SKM-1 treated with dmso at 0.1 percent for 144 hours (cell line): ENCODE data around the gene CFAP61.

ENCODE experiments used
- DNase-seq: peaks from one replicate; lab custom pipeline; 2025; ENCODE audit not compliant: unreplicated experiment; lab: John Stamatoyannopoulos, UW

Gene CFAP61

DNA sequence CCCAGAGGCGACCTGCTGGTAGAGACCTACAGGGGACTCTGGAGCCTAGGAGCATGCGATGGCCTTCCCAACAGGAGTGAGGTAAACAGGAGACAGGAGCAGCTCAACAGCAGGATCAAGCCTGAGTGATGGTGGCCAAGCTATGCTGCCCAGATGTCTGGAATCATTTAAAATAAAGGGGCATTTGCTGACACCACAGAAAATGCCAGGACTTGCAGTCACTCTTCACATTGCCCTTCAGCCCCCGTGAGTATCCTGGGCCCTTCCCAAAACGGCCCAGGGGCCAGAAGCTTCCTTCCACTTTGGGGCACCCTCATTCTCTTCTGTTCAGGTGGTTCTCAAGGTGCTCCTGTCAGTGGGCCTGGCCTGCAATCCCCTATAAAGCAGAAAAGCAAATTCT, 338.8 kb downstream of the CFAP61 start:
- DNase-seq, result no peak

- no peak for DNase-seq
Measured at GRCh38 chr20:20391766-20392165, 339.4 kb downstream of the CFAP61 start.

DNA sequence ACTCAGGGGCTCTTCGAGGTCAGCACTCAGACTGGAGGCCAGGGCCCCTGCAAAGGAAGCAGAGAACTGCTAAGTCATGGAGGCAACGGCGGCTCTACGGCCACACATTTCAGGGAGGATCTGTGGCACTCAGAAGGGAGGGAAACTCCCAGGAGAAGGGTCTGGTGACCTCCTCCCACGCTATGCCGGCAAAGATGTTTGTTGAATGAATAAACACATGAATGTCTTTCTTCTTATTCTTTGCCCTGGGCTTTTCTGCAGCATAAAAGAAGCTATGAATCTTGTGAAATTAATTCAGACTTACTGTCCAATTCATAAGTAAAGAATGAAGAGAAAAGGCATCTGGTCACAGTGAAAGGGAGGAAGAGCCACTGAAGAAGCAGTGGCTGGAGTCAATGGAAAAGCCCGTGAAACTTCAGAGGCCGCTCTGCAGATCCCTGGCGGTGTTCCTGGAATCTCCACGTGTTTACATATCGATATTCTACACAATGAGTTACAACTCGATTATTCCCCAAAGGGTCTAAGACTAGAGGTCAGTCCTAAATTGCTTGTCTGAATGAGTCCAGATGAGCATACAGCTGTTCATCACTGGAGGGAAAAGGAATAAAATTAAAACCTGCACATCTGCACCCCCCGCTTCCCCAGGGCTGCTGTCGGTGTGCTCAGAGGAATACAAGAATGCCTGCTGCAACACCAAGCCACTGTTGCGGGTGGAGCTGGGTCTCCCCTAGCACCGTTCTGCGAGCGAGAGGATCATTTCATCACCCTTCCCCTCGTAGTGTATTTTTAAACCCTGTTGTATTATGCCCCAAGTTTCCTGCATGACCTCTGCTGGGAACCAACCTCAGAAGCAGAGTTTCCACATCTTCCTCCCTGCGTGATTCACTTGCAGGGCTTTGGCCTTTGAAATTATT, 341.1 kb downstream of the CFAP61 start:
- DNase-seq, result peak; percentile 23

- no peak for DNase-seq
Measured at GRCh38 chr20:20395087-20395486, 342.8 kb downstream of the CFAP61 start.

GRCh38 chr20:20395903-20396568, 343.7 kb downstream of the CFAP61 start:
- DNase-seq, result no peak

- DNase-seq, result no peak
Measured at GRCh38 chr20:20396794-20397193, 344.5 kb downstream of the CFAP61 start.

GRCh38 chr20:20398123-20398522, 345.8 kb downstream of the CFAP61 start:
- no peak for DNase-seq

DNA sequence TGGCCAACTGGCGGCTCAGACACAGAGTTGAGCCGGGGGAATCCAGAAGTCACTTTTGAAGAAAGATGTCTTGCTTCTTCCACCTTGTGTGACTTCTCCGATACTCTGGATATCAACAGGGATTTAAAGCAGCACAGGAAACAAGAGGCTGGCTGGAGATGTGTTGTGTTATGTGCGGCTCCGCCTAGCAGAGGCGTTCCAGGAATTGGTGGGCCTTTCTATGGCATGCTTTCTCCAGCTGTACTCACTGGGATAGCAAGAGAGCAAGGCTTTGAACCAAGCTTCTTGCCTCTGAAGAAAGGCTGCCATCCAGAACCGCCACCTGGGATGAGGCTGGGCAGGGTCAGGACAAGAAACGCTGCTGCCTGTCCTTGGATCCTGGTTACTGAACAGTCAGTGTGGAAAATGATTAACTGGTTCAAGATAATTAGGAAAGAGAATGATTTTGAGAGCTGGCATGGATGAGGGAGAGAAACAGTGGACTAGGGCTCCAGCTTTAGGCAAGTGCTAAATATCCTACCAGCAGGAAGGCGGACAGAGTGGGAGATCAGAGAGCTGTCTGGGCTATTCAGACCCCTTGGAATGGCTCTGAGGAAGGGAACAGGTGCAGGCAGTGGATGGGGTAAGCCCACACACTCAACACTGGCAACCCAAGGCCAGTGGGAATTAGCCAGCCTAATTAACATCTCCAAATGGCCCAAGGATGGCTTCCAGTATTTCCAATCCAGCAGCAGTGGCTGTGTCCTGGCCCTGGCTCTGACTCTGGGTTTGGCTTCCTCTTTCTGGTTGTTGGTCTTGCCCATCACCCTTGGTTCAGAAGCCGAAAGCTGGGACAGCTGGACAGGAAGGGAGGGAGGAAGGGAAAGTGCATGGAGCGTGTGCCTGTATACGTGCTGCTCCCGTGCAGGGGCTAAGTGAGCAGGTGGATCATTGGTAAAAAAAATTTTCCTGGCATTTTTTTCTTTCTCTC, 347.5 kb downstream of the CFAP61 start:
- DNase-seq, result no peak

DNA sequence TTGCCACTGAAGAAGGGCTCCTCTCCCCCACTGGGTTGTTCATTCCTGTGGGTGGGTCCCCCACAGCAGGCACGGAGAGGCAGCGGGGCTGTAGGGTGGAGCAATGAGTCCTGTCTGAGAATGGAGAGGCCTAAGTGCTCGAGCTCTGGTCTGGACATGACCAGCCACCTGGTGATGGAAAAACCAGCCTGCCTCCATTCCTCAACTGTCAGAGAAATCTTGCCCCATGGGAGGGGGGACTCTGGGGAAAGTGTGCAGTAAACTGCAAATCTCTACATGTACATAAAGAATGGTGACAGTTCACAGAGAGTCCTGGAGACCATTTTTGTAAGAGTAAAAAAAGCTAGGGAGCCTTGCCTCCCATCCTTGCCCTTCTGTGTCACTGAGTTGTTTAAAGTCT, 349.7 kb downstream of the CFAP61 start:
- DNase-seq, result no peak

- no peak for DNase-seq
Measured at GRCh38 chr20:20404633-20405032, 352.3 kb downstream of the CFAP61 start.

GRCh38 chr20:20405623-20406022, 353.3 kb downstream of the CFAP61 start:
- no peak for DNase-seq

- DNase-seq, result no peak
Measured at GRCh38 chr20:20406306-20406705, 354.0 kb downstream of the CFAP61 start.

- DNase-seq, result no peak
Measured at GRCh38 chr20:20407891-20408805, 355.8 kb downstream of the CFAP61 start.

GRCh38 chr20:20409331-20409730, 357.0 kb downstream of the CFAP61 start:
- DNase-seq, result no peak
